Skeletal muscle satellite cell (primary cell): Measurements from ENCODE around the gene SPANXB1. TPM values are rescaled to one million over a fixed set of nuclear protein-coding genes. Genes with fewer than 3 reads are reported as not detected.
"Not testable (repeated sequence)": the region's sequence is repeated elsewhere in the genome, so short reads cannot be mapped to it uniquely, and the experiment has no call there.

Experiments used
- H3K27me3 ChIP-seq: 2 replicates; pipeline ENCODE4 v1.7.0; 2013; ENCODE audit warnings: low read length; ENCODE audit not compliant: control insufficient read depth, insufficient read depth
- H3K36me3 ChIP-seq: 2 replicates; pipeline ENCODE4 v1.7.0; 2013; ENCODE audit warnings: mild to moderate bottlenecking, control low read depth, low read length; ENCODE audit not compliant: insufficient read depth
- H3K4me1 ChIP-seq: 2 replicates; pipeline ENCODE4 v1.7.0; 2013; ENCODE audit warnings: low read length; ENCODE audit not compliant: control insufficient read depth, insufficient read depth
- H3K4me2 ChIP-seq: 2 replicates; pipeline ENCODE4 v1.7.0; 2013; ENCODE audit warnings: mild to moderate bottlenecking, low read length
- H3K4me3 ChIP-seq: 2 replicates; pipeline ENCODE4 v1.7.0; 2013; ENCODE audit warnings: low read length
- H3K9ac ChIP-seq: 2 replicates; pipeline ENCODE4 v1.7.0; 2013; ENCODE audit warnings: mild to moderate bottlenecking, low read depth, low read length, moderate library complexity
- H3K9me3 ChIP-seq: replicated peaks from 2 replicates; pipeline ENCODE4 v1.7.0; 2013; ENCODE audit warnings: mild to moderate bottlenecking, control low read depth, low read length
- total RNA-seq: library from RNA; depleted of rRNA; stranded (reverse); fragments of >200 nt; gene quantifications from 2 replicates; pipeline ENCODE4 v1.2.3, GENCODE V29; 2012; rRNA removed

The SPANXB1 gene, protein sequence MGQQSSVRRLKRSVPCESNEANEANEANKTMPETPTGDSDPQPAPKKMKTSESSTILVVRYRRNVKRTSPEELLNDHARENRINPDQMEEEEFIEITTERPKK
- not detected in 2 replicates for total RNA-seq

DNA sequence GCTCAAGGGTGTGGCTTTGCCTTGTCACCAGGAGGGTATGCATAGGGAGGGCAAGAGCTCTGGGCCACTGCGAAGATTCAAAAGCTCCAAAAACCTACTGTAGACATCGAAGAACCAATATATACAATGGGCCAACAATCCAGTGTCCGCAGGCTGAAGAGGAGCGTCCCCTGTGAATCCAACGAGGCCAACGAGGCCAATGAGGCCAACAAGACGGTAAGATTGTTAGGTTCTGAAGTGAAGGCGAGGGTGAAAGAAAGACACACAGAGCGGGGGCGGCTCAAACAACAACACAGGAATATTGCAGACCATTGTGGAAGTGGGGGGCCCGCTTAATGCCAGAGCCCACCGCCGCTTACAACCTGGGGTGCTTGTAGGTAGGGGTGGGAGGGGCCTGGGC is at the start of gene SPANXB1:
SPANXB1 (plus strand) TSS at position 27 of the 400 bp plus-strand sequence; CDS start at position 127, 100 bp downstream.
- H3K9me3 ChIP-seq, H3K4me3 ChIP-seq, H3K9ac ChIP-seq, H3K4me1 ChIP-seq, H3K4me2 ChIP-seq, H3K36me3 ChIP-seq, H3K27me3 ChIP-seq: not testable (repeated sequence)

DNA sequence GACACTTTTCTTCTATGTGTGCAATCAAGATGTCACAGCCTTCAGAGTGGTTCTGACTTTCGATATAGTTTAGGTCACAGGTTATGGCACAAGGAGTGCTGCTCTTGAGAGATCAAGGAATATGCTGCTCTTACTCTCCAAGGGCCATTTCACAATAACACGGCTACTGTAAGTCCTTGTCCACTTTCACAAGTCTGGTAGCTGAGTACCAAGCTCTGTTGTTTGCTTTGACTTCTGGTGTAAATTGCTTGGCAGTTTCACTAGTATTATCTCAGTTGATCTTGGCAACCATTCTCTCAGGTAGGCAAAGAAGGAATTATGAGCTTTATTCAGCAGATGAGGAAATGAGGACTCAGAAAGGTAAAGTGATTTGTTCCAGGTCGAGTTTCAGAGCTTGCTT is 35.4 kb upstream of the SPANXB1 start:
- no peak overlapping the region for H3K9ac ChIP-seq
- H3K36me3 ChIP-seq, result no peaks in the 10 kb centered on the region

DNA sequence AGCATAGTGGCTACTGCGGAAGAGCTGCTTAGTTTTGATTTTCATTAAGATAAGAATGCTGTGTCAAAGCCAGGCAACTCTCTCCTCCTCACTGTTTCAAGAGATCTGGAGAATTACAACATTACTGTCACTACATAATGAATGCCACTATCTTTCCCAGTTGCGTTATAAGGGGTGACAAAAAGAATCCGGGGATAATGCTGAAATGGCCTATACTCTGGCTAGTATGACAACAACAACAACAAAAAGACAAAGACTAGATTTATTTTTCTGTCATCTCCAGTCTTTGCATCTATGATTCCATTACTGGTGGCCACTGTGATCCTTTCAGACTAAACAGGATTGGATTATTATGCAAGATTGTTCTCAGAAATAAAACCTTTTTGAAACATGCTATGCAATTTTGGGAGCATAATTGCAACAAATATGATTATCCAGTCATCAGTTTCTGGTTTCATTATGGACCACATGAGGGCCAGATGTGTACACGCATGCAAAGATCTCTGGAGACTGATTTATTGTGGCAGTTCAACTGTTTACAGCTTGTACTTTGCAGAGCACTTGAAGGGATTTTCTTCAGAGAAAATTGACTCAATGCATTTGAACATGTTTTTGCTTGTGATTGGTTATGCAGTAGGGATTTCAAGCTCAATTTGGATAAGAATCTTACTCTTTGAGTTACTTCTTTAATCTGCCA is 31.1 kb upstream of the SPANXB1 start:
- H3K4me1 ChIP-seq, result no peaks in the 10 kb centered on the region
- H3K4me2 ChIP-seq, result no peak overlapping the region
- no peaks in the 10 kb centered on the region for H3K27me3 ChIP-seq
- H3K36me3 ChIP-seq, result no peaks in the 10 kb centered on the region
- H3K9ac ChIP-seq, result no peak overlapping the region
- H3K9me3 ChIP-seq, result no peaks in the 10 kb centered on the region
- H3K4me3 ChIP-seq, result no peak overlapping the region

More for the DNA sequence above, 35.4 kb upstream of the SPANXB1 start:
- H3K4me1 ChIP-seq, result no peaks in the 10 kb centered on the region
- no peak overlapping the region for H3K4me2 ChIP-seq
- H3K4me3 ChIP-seq, result no peak overlapping the region
- no peaks in the 10 kb centered on the region for H3K9me3 ChIP-seq
- H3K27me3 ChIP-seq, result no peaks in the 10 kb centered on the region

DNA sequence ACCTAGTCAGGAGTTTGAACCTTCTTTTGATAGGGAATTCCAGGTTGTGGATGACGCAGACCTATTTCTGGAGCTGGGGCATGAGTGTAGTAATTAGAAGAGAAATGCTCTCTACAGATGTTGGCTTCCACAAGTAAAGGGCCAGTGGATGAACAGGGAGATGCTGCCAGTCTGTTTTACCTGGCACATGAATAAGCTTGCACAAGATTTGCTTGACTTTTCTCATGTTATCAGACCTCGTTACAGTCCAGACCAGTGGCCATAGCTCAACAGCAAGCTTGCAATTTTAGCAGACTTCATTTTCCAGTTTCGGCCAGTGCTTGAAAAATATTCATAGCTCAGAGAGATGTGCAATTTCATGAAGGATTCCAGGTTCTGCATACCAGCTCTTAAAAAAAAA is 26.9 kb upstream of the SPANXB1 start:
- H3K4me3 ChIP-seq, result no peak overlapping the region
- H3K27me3 ChIP-seq, result no peaks in the 10 kb centered on the region
- H3K9me3 ChIP-seq, result no peaks in the 10 kb centered on the region
- no peaks in the 10 kb centered on the region for H3K4me1 ChIP-seq
- H3K36me3 ChIP-seq, result no peaks in the 10 kb centered on the region
- no peak overlapping the region for H3K4me2 ChIP-seq
- no peak overlapping the region for H3K9ac ChIP-seq

DNA sequence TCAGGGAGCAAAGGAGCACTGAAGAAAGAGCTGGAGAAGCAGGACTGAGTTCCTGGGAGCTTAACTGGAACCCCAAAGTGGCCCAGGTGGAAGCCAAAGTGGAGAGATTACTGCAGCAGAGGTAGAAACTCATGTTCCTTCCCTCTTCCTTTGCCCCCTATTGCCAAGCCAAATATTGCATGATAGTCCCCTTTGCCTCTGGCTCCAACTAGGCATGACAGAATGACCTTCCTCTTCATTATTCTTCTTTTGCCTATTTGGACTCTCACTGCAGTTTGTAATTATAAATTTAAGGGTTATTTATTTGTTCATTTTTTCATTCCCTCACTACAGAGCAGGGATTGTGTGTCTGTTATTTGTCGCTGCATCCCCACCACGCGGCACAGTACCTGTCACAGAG is 22.1 kb upstream of the SPANXB1 start:
- H3K9ac ChIP-seq, result no peak overlapping the region
- H3K4me2 ChIP-seq, result no peak overlapping the region
- no peaks in the 10 kb centered on the region for H3K27me3 ChIP-seq
- H3K4me1 ChIP-seq, result no peaks in the 10 kb centered on the region
- H3K36me3 ChIP-seq, result no peaks in the 10 kb centered on the region
- H3K4me3 ChIP-seq, result no peak overlapping the region
- H3K9me3 ChIP-seq, result no peaks in the 10 kb centered on the region

DNA sequence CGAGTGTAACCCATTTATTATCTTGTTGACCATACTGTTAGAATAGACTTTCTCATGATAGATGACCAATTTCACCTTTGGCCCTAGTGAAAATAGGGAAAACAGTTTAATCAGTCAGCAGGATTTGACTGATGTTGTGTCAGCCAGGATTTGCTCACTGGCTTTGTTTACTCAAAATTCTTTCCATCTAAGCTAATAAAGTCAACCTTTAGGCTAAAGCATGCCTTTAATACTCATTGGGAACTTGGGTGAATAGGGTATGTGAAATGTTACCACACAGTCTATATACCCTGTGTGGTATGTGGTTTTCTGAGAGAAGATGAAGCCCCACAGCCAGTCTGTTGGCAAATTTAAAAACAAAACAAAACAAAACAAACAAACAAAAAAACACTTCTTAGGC is 18.7 kb upstream of the SPANXB1 start:
- Histone ChIP-seq H3K4me2 (no peak overlapping the region), H3K9ac (no peak overlapping the region), H3K4me1 (no peaks in the 10 kb centered on the region), H3K36me3 (no peaks in the 10 kb centered on the region), H3K4me3 (no peak overlapping the region), H3K9me3 (no peaks in the 10 kb centered on the region), H3K27me3 (no peaks in the 10 kb centered on the region)

DNA sequence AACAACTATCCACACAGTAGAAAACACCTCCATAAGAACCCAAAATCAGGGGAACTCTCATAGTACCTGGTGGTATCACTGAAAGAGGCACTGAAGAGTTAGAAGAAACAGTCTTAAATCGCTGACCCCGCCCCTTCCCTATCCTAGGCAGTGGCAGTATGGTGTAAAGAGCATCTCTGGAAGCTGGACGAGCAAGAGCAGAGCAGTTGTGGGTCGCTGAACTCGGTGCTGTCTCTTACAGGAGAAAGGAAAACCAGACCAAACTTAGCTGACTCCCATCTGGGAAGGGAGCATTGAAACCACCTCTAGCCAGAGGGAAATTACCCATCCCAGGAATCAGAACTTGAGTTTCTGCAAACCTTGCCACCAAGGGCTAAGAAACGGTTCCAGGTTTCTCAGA is 2.8 kb downstream of the SPANXB1 start:
- not testable (repeated sequence) for H3K4me1 ChIP-seq, H3K9me3 ChIP-seq, H3K9ac ChIP-seq, H3K27me3 ChIP-seq, H3K36me3 ChIP-seq, H3K4me3 ChIP-seq, H3K4me2 ChIP-seq

DNA sequence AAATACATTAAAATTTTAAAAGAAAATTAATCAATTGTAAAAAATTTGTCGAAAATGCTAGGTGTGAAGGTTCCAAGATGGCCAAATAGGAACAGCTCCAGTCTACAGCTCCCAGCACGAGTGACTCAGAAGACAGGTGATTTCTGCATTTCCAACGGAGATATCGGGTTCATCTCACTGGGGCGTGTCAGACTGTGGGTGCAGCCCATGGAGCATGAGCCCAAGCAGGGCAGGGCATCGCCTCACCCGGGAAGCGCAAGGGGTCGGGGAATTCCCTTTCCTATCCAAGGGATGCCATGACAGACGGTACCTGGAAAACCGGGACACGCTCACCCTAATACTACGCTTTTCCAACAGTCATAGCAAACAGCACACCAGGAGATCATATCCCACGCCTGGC is 41.9 kb downstream of the SPANXB1 start:
- not testable (repeated sequence) for H3K27me3 ChIP-seq, H3K9ac ChIP-seq, H3K36me3 ChIP-seq, H3K4me2 ChIP-seq, H3K4me1 ChIP-seq, H3K4me3 ChIP-seq, H3K9me3 ChIP-seq

DNA sequence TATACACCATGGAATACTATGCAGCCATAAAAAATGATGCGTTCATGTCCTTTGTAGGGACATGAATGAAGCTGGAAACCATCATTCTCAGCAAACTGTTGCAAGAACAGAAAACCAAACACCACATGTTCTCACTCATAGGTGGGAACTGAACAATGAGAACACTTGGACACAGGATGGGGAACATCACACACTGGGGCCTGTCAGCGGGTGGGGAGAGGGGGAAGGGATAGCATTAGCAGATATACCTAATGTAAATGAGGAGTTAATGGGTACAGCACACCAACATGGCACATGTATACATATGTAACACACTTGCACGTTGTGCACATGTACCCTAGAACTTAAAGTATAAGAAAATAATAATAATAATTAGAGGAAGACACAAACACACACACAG is 47.5 kb downstream of the SPANXB1 start:
- not testable (repeated sequence) for H3K9me3 ChIP-seq, H3K27me3 ChIP-seq, H3K36me3 ChIP-seq, H3K4me1 ChIP-seq, H3K9ac ChIP-seq, H3K4me2 ChIP-seq, H3K4me3 ChIP-seq

DNA sequence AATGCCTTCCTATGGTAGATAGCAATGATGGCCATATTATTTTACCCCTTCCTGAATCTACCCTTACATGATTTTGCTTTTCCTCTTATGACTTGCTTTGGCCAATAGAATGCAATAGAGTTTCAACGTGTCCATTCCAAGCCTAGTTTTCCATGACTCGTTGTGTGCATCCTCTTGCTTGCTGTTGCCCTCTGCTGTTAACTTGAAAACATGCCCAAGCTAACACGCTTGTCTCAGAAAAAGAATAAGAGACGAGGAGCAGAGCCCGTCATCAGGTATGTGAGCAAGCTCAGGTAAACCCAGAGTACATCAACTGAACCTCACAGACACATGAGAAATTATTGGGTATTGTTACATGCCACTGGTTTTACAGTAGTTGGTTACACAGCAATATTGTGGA is 49.7 kb downstream of the SPANXB1 start:
- not testable (repeated sequence) for H3K9ac ChIP-seq, H3K4me2 ChIP-seq, H3K4me3 ChIP-seq, H3K27me3 ChIP-seq, H3K4me1 ChIP-seq, H3K9me3 ChIP-seq, H3K36me3 ChIP-seq
